Activated CD4-positive, alpha-beta T cell treated with anti-CD3 and anti-CD28 coated beads for 24 hours (primary cell): ENCODE measurements around the gene KDM5C.
"Not testable (repeated sequence)": the region's sequence is repeated elsewhere in the genome, so short reads cannot be mapped to it uniquely, and the experiment has no call there.

ENCODE experiments used
- DNase-seq, 2 donors: peaks; one replicate each; pipeline ENCODE4 v3.0.0-alpha.2; 2020; ENCODE audit warnings: low read depth in 2 of 2

The KDM5C gene

DNA sequence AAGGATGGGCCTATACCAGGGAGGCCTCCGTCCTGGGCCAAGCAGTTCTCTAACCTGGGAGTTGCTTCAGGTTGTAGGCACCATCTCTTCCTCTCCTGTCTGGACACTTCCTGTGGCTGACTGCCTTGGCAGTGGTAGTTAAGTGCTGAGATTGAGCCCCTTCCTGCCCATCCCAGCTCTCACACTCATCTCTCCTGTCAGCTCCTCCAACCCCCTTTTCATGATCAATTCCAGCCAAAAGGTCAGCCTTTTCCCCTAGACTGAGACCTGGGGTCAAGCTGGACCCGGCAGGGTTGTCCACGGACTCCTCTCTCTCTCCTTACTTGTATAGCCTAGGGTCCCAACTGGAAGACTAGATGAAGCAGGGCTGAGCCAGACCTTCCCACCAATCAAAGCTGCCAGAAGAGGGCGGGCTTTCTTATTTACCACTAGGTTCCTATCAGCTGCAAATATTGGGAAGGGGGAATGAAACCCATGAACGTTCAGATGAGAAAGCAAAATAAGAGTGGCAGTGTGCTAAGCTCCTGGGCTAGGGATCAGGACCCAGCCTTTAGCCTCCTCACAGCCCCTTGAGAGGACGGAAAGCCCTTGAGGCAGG is 34.5 kb downstream of the KDM5C start:
- no peak for DNase-seq

DNA sequence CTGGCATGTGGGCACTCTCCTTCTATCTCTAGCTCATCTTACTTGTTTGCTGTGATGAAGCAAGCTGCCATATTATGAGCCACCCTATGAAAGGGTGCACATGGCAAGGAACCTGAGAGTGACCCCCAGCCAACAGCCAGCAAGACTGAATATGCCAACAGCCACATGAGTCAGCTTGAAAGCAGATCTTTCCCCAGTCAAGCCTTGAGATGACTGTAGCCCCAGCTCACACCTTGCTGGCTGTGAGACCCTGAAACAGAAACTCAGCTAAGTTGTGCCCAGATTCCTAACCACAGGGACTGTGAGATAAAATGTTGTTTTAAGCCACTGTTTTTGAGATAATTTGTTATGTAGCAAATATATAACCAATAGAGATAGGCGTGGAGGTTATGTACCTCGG is 36.2 kb downstream of the KDM5C start:
- peak in 1 of 2 donors; percentile 5 for DNase-seq

- peak in 1 of 2 donors; percentile 7 for DNase-seq
Measured at GRCh38 chrX:53186351-53186750, 38.7 kb downstream of the KDM5C start.

GRCh38 chrX:53184836-53185235 is 40.2 kb downstream of the KDM5C start:
- DNase-seq: no peak

- no peak for DNase-seq
Measured at GRCh38 chrX:53171356-53171755, 53.7 kb downstream of the KDM5C start.

DNA sequence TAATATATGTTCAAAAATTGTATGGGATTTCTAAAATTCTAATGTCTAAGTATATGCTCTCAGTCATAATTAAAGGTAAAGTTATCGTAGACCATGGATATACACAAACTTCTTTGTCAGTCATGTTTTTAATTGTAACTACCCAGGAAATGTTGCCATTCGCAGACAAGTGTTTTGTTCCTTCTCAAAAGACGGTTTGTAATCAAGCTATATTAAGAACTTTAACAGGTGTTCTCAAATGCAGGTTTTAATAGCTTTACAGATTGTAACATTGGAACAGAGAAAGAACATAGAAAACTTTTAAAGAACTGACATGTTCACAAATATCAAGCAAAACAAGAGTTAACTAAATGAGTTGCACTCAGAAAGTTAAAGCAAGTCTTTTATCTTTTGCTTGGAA is 58.9 kb downstream of the KDM5C start:
- DNase-seq: no peak

DNA sequence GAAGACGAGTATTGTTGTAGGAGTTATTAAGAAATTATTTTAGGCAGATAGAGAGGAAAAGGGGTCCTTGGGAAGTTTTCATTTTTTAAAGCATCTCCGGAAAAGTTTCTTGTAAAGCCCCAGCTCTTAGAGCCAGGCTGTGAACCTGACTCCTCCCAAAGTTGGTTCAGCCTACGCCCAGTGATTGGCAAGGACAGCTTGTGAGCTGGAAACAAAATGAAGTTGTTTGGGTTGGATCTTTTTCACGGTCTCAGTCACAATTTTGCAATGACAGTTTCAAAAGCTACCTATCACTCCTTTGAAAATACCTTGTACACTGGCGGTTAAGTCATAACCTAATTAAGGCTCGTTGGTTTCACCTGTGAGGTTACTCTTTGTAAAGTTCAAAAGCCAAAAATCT is 60.4 kb downstream of the KDM5C start:
- not testable (repeated sequence) for DNase-seq

- no peak for DNase-seq
Measured at GRCh38 chrX:53163436-53163835, 61.6 kb downstream of the KDM5C start.

DNA sequence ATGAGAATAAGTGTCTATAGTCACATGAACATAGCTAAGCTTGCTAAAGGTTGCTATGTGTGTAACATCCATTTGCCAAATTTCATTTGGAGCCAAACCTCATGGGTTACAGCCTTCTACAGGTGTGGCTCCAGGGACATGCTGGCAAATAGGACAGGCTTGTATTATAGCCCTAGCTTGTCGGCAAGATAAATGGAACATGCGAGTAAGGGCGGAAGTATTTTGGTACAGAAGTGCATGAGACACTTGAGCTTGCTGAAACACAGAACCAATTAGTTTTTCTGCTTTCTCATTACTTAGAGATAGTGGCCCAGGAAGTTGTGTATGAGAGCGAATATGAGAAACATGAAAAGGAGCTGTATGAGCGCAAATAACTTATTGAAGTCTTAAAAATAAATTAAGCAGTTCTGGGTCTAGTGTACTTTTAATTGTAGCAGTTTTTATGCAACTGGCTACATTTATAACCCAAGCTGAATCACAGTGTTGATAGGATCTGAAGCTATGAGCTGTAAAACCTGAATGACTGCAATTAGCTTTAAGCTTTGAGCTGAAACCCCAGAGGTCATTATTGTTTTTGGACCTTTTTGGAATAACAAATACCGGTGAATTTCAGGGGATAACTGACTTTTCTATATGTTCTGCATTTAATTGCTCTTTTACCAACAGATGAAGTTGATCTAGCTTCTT is 64.6 kb downstream of the KDM5C start:
- no peak for DNase-seq

DNA sequence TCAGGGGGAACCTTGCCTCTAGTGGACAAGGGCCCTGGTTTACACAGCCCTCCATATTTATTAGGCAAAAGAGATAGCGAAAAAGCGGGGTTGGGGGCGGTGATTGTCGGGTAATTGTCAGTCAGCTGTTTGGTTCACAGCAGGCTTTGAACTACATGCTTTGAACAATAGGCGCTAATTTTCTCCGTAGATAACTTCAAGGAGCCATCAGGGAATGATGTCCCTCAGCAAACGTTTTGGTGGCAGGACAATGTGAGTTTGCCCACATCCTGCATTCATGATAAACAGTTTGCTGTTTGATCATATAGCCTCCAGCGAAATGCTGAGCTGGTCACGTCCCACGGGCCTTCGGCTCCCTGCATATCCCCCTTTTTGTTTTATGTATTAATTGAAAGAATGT is 65.8 kb downstream of the KDM5C start:
- DNase-seq: no peak

DNA sequence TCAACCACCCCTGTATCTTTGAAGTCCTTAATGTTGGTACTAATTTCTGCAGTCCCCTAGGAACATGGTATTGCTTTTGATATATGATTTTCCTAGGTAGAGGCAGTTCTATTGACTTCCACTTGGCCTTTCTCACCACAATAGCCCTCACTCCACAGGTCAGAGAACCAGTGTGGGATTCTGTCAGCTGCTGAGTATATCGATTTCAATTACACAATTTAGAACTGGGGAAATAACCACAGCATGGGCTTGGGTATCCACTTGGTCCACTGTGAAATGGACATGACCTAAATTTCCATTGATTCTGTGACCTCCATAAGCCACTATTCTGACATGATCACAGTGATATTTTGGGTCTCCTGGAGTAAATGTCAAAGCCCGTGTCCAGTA is 68.8 kb downstream of the KDM5C start:
- no peak for DNase-seq

DNA sequence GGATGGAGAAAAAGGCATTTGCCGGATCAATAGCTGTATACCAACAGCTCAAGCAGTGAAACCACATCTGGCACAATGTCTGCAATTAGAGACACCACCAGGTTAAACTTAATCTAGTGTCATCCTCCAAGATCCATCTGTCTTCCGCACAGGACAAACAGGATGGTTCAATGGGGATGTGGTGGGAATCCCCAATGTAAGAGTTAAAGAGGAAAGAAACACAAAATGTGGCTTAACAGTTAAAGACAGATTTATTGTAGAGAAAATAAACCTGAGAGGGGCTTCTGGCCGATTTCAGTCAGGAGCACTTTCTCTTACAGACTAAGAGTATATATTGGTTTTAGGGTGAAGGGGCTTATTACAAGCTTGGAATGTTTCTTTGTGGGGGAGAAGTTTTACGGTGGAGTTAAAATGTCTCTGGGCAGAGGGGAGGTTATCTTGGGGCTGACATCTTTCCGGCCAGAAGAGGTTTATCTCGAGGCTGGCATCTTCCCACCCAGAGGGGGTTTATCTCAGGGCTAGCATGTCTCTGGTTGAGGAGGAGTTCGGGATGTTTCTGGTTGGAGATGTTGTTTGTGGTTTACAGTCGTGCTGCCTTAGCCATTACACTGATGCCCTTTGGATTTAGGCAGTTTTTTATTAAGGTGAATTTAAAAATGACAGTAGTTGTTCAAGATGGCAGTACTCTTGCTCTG is 69.3 kb downstream of the KDM5C start:
- DNase-seq: no peak

DNA sequence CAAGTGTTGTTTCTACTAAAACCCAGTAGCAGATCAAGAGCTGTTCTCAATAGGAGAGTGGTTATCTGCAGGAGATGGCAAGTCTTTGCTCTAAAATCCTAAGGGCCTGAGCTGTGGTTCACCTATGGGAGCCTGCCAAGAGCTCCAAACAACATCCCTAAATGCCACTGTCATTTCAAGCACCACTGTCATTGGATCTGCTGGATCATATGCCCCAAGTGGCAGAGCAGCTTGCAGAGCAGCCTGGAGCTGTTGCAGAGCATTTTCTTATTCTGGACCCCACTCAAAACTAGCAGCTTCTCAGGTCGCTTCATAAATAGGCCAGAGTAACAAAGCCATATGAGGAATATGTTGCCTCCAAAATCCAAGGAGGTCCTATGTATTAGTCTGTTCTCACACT is 71.4 kb downstream of the KDM5C start:
- DNase-seq: no peak
